Glutamatergic neuron (in vitro differentiated cells): ENCODE data around the gene LRFN2. TPM values are rescaled to one million over a fixed set of nuclear protein-coding genes. Genes with fewer than 3 reads are reported as not detected.

Experiments
- DNase-seq: peaks from one replicate; pipeline ENCODE4 v3.0.0; 2022
- H3K27ac Mint-ChIP-seq: one replicate; pipeline ENCODE4 v1.8.0; 2020; ENCODE audit warnings: mild to moderate bottlenecking, mixed read lengths, inconsistent platforms; ENCODE audit not compliant: unreplicated experiment
- H3K27me3 Mint-ChIP-seq: one replicate; pipeline ENCODE4 v1.8.0; 2020; ENCODE audit warnings: mild to moderate bottlenecking, moderate library complexity, mixed read lengths, inconsistent platforms; ENCODE audit not compliant: unreplicated experiment
- H3K36me3 Mint-ChIP-seq: one replicate; pipeline ENCODE4 v1.8.0; 2020; ENCODE audit warnings: mild to moderate bottlenecking, mixed read lengths, inconsistent platforms; ENCODE audit not compliant: unreplicated experiment
- H3K4me1 Mint-ChIP-seq: one replicate; pipeline ENCODE4 v1.8.0; 2020; ENCODE audit warnings: mild to moderate bottlenecking, low read depth, mixed read lengths, inconsistent platforms; ENCODE audit not compliant: unreplicated experiment
- H3K4me3 Mint-ChIP-seq: one replicate; pipeline ENCODE4 v1.8.0; 2020; ENCODE audit warnings: mild to moderate bottlenecking, mixed read lengths, inconsistent platforms; ENCODE audit not compliant: unreplicated experiment
- H3K9me3 Mint-ChIP-seq: one replicate; pipeline ENCODE4 v1.8.0; 2020; ENCODE audit warnings: mild to moderate bottlenecking, moderate library complexity, mixed read lengths, inconsistent platforms; ENCODE audit not compliant: unreplicated experiment
- CTCF ChIP-seq: fragments of 200-600 bp; sonication (generic); IDR thresholded peaks from one replicate; pipeline ENCODE4 v1.5.0; 2021; ENCODE audit not compliant: partially characterized antibody, unreplicated experiment
- total RNA-seq: library from RNA; stranded (reverse); fragmentation: NEBNext Ultra II Directional; extraction: Animal tissue kit (Norgen Biotek cat#: 25700); gene quantifications from one replicate; pipeline ENCODE4 v1.2.1, GENCODE V29; 2021; ENCODE audit not compliant: unreplicated experiment

The LRFN2 gene
- total RNA-seq, 1 donor from 2014 or later, result 0.56 TPM

GRCh38 chr6:40471243-40471642 lies 115.9 kb downstream of the LRFN2 start:
- no peak for TF ChIP-seq CTCF
- H3K27ac Mint-ChIP-seq, result no peak overlapping the region
- no peak overlapping the region for H3K4me3 Mint-ChIP-seq
- H3K36me3 Mint-ChIP-seq, result no peaks in the 10 kb centered on the region
- H3K4me1 Mint-ChIP-seq, result no peaks in the 10 kb centered on the region
- H3K9me3 Mint-ChIP-seq, result peaks cover 3% of the 10 kb centered on the region
- no peak for DNase-seq
- H3K27me3 Mint-ChIP-seq, result peaks cover 4% of the 10 kb centered on the region

GRCh38 chr6:40469323-40469722 lies 117.8 kb downstream of the LRFN2 start:
- peaks cover 1% of the 10 kb centered on the region for H3K9me3 Mint-ChIP-seq
- no peak overlapping the region for H3K27ac Mint-ChIP-seq
- no peak overlapping the region for H3K4me3 Mint-ChIP-seq

GRCh38 chr6:40466986-40467539 lies 120.1 kb downstream of the LRFN2 start:
- Mint-ChIP-seq H3K9me3 (no peaks in the 10 kb centered on the region), H3K36me3 (no peaks in the 10 kb centered on the region), H3K27ac (no peak overlapping the region), H3K4me3 (no peak overlapping the region), H3K27me3 (peaks cover 2% of the 10 kb centered on the region), H3K4me1 (no peaks in the 10 kb centered on the region)
- TF ChIP-seq CTCF, result no peak
- no peak for DNase-seq

More at GRCh38 chr6:40469323-40469722, 117.8 kb downstream of the LRFN2 start:
- TF ChIP-seq CTCF, result no peak
- Mint-ChIP-seq H3K36me3 (no peaks in the 10 kb centered on the region), H3K27me3 (peaks cover 4% of the 10 kb centered on the region), H3K4me1 (no peaks in the 10 kb centered on the region)
- DNase-seq, result no peak

- H3K36me3 Mint-ChIP-seq, result no peaks in the 10 kb centered on the region
- no peaks in the 10 kb centered on the region for H3K4me1 Mint-ChIP-seq
- H3K27ac Mint-ChIP-seq, result no peak overlapping the region
- H3K27me3 Mint-ChIP-seq, result no peaks in the 10 kb centered on the region
- no peak for DNase-seq
- peaks cover 2% of the 10 kb centered on the region for H3K9me3 Mint-ChIP-seq
- TF ChIP-seq CTCF, result no peak
- H3K4me3 Mint-ChIP-seq, result no peak overlapping the region
Observed at GRCh38 chr6:40461643-40462042, 125.5 kb downstream of the LRFN2 start.

- H3K36me3 Mint-ChIP-seq, result no peaks in the 10 kb centered on the region
- TF ChIP-seq CTCF, result no peak
- H3K27ac Mint-ChIP-seq, result no peak overlapping the region
Observed at GRCh38 chr6:40460380-40460779, 126.8 kb downstream of the LRFN2 start.

More at GRCh38 chr6:40460380-40460779, 126.8 kb downstream of the LRFN2 start:
- DNase-seq, result no peak
- no peaks in the 10 kb centered on the region for H3K27me3 Mint-ChIP-seq
- no peaks in the 10 kb centered on the region for H3K4me1 Mint-ChIP-seq
- H3K9me3 Mint-ChIP-seq, result peaks cover 2% of the 10 kb centered on the region
- H3K4me3 Mint-ChIP-seq, result no peak overlapping the region
